ENCODE data around the gene LRRC8D.
"Not testable (repeated sequence)": the region's sequence is repeated elsewhere in the genome, so short reads cannot be mapped to it uniquely, and the experiment has no call there.

DNA sequence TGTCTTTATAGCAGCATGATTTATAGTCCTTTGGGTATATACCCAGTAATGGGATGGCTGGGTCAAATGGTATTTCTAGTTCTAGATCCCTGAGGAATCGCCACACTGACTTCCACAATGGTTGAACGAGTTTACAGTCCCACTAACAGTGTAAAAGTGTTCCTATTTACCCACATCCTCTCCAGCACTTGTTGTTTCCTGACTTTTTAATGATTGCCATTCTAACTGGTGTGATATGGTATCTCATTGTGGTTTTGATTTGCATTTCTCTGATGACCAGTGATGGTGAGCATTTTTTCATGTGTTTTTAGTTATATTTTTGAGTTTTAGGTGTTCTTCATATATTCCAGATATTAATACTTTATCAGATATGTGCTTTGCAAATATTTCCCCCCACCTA lies 43.6 kb upstream of the LRRC8D start:
- TF ChIP-seq, protein P1, sequence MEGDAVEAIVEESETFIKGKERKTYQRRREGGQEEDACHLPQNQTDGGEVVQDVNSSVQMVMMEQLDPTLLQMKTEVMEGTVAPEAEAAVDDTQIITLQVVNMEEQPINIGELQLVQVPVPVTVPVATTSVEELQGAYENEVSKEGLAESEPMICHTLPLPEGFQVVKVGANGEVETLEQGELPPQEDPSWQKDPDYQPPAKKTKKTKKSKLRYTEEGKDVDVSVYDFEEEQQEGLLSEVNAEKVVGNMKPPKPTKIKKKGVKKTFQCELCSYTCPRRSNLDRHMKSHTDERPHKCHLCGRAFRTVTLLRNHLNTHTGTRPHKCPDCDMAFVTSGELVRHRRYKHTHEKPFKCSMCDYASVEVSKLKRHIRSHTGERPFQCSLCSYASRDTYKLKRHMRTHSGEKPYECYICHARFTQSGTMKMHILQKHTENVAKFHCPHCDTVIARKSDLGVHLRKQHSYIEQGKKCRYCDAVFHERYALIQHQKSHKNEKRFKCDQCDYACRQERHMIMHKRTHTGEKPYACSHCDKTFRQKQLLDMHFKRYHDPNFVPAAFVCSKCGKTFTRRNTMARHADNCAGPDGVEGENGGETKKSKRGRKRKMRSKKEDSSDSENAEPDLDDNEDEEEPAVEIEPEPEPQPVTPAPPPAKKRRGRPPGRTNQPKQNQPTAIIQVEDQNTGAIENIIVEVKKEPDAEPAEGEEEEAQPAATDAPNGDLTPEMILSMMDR (IDR thresholded peaks at IDR 0.05) = not testable (repeated sequence)
- not testable (repeated sequence) for TF ChIP-seq POLR2AphosphoS5, TCF7L2 (IDR thresholded peaks at IDR 0.05; ENCODE audit: low read depth, low read length)

Measured in Panc1 (cell line).